H1 (cell line): ENCODE data around the gene ATP11A. TPM values are rescaled to one million over a fixed set of nuclear protein-coding genes. Genes with fewer than 3 reads are reported as not detected.
A peak's percentile ranks its signal among the peaks of the same experiment; 100 is the strongest.

Experiments used
- CTCF ChIA-PET: fragments of 300-600 bp; sonication (Branson Sonifier 250); formaldehyde crosslinking; loops from one replicate; lab custom pipeline; 2021; ENCODE audit not compliant: partially characterized antibody; lab: Charles Lee
- POLR2A ChIA-PET: fragments of 300-600 bp; sonication (Branson Sonifier 250); formaldehyde crosslinking; loops from one replicate; lab custom pipeline; 2021; ENCODE audit warnings: inconsistent platforms; ENCODE audit not compliant: partially characterized antibody; lab: Charles Lee
- DNase-seq, 2 experiments: peaks; one replicate each; pipeline versions ENCODE4 v3.0.0 to v3.0.0-alpha.2; 2010 to 2022; ENCODE audit warnings: low spot score in 2 of 2, low read depth in 1 of 2, mixed read lengths in 1 of 2
- FAIRE-seq: peaks from 2 replicates; lab custom pipeline; 2011; peaks lifted over from hg19 to GRCh38; lab: Jason Lieb, UNC
- H2AFZ ChIP-seq: 2 replicates; pipeline ENCODE4 v1.8.1; 2012; ENCODE audit warnings: low read length, inconsistent platforms
- H2AK5ac ChIP-seq: 2 replicates; pipeline ENCODE4 v1.6.1; 2013; ENCODE audit warnings: low read depth, low read length
- H2BK120ac ChIP-seq: replicated peaks from 2 replicates; pipeline ENCODE3; 2013; ENCODE audit warnings: low read depth, low read length, inconsistent platforms
- H2BK12ac ChIP-seq: 2 replicates; pipeline ENCODE4 v1.6.1; 2013; ENCODE audit warnings: low read depth, low read length
- H2BK15ac ChIP-seq: 2 replicates; pipeline ENCODE4 v1.6.1; 2013; ENCODE audit warnings: low read length
- H2BK20ac ChIP-seq: 2 replicates; pipeline ENCODE4 v1.6.1; 2013; ENCODE audit warnings: low read length
- H2BK5ac ChIP-seq: 2 replicates; pipeline ENCODE4 v1.6.1; 2013; ENCODE audit warnings: low read depth, low read length
- H3K14ac ChIP-seq: 2 replicates; pipeline ENCODE4 v1.6.1; 2013; ENCODE audit warnings: inconsistent platforms; ENCODE audit not compliant: insufficient read length
- H3K18ac ChIP-seq: 2 replicates; pipeline ENCODE4 v1.6.1; 2013; ENCODE audit warnings: low read length; ENCODE audit errors: extremely low read depth
- H3K23ac ChIP-seq: 2 replicates; pipeline ENCODE4 v1.6.1; 2013; ENCODE audit warnings: inconsistent platforms; ENCODE audit not compliant: insufficient read length
- H3K23me2 ChIP-seq: 2 replicates; pipeline ENCODE4 v1.6.1; 2013; ENCODE audit warnings: low read depth, low read length
- H3K27ac ChIP-seq: 2 replicates; pipeline ENCODE4 v1.6.1; 2011; ENCODE audit warnings: low read depth, low read length, inconsistent platforms
- H3K27me3 ChIP-seq, 4 experiments: replicated peaks in 1 of 4; 1 replicate in 1 of 4; 2 replicates in 3 of 4; pipeline versions ENCODE4 v1.6.1 to v1.8.1; 2011 to 2013; ENCODE audit warnings: low read length in 3 of 4, mild to moderate bottlenecking in 3 of 4, inconsistent platforms in 2 of 4, mixed read lengths in 2 of 4, moderate library complexity in 1 of 4; ENCODE audit not compliant: control insufficient read depth in 3 of 4, insufficient read depth in 3 of 4; ENCODE audit errors: extremely low read depth in 1 of 4
- H3K36me3 ChIP-seq, 4 experiments: 2 replicates each; pipeline versions ENCODE4 v1.6.1 to v1.8.1; 2011 to 2013; ENCODE audit warnings: mild to moderate bottlenecking in 4 of 4, low read length in 3 of 4, moderate library complexity in 2 of 4, control low read depth in 1 of 4, inconsistent platforms in 1 of 4; ENCODE audit not compliant: insufficient read depth in 4 of 4, control insufficient read depth in 2 of 4
- H3K4ac ChIP-seq: replicated peaks from 2 replicates; pipeline ENCODE3; 2013; ENCODE audit warnings: low read length, low read depth, mixed read lengths, inconsistent platforms; ENCODE audit not compliant: insufficient read length
- H3K4me1 ChIP-seq, 4 experiments: replicated peaks in 1 of 4; 1 replicate in 1 of 4; 2 replicates in 3 of 4; pipeline versions ENCODE4 v1.6.1 to v1.8.1; 2011 to 2013; ENCODE audit warnings: low read length in 3 of 4, inconsistent platforms in 2 of 4, mixed read lengths in 1 of 4; ENCODE audit not compliant: insufficient read depth in 4 of 4, control insufficient read depth in 3 of 4
- H3K4me2 ChIP-seq, 2 experiments: 2 replicates each; pipeline versions ENCODE4 v1.6.1 to v1.8.1; 2011 to 2013; ENCODE audit warnings: low read depth in 2 of 2, low read length in 2 of 2, control low read depth in 1 of 2, inconsistent platforms in 1 of 2, mild to moderate bottlenecking in 1 of 2; ENCODE audit not compliant: insufficient read depth in 1 of 2
- H3K4me3 ChIP-seq, 4 experiments: fragments of 200-600, 300-600 bp in 1 of 4; sonication (generic), shearing (Covaris generic), sonication (Bioruptor Twin) in 1 of 4; 2 replicates each; pipeline versions ENCODE4 v1.5.1 to v1.8.1; 2011 to 2016; ENCODE audit warnings: low read length in 4 of 4, low read depth in 3 of 4, control low read depth in 2 of 4, inconsistent platforms in 2 of 4, mild to moderate bottlenecking in 2 of 4, mixed read lengths in 1 of 4, moderate library complexity in 1 of 4; ENCODE audit not compliant: insufficient read depth in 2 of 4; ENCODE audit errors: extremely low read depth in 1 of 4
- H3K56ac ChIP-seq: replicated peaks from 2 replicates; pipeline ENCODE3; 2013; ENCODE audit warnings: low read depth, mild to moderate bottlenecking, mixed read lengths, low read length, inconsistent platforms; ENCODE audit not compliant: insufficient read length
- H3K79me1 ChIP-seq: 2 replicates; pipeline ENCODE4 v1.6.1; 2013; ENCODE audit warnings: low read depth, low read length, control low read depth
- H3K79me2 ChIP-seq, 2 experiments: 2 replicates each; pipeline versions ENCODE4 v1.6.1 to v1.8.1; 2012 to 2013; ENCODE audit warnings: low read length in 2 of 2, mild to moderate bottlenecking in 2 of 2, inconsistent platforms in 1 of 2; ENCODE audit not compliant: insufficient read depth in 2 of 2, control insufficient read depth in 1 of 2
- H3K9ac ChIP-seq, 4 experiments: replicated peaks in 1 of 4; 1 replicate in 1 of 4; 2 replicates in 3 of 4; pipeline versions ENCODE4 v1.6.1 to v1.8.1; 2011 to 2013; ENCODE audit warnings: low read depth in 3 of 4, low read length in 3 of 4, control low read depth in 2 of 4, mild to moderate bottlenecking in 2 of 4, moderate library complexity in 2 of 4, inconsistent platforms in 1 of 4; ENCODE audit errors: extremely low read depth in 1 of 4
- H3K9me3 ChIP-seq, 2 experiments: 2 replicates each; pipeline versions ENCODE4 v1.6.1 to v1.8.1; 2012 to 2013; ENCODE audit warnings: mild to moderate bottlenecking in 2 of 2, moderate library complexity in 2 of 2, control low read depth in 1 of 2, inconsistent platforms in 1 of 2, low read depth in 1 of 2, low read length in 1 of 2, mixed read lengths in 1 of 2; ENCODE audit not compliant: insufficient read depth in 2 of 2
- H4K20me1 ChIP-seq, 2 experiments: replicated peaks in 1 of 2; 2 replicates each; pipeline versions ENCODE3 to v1.8.1; 2011 to 2013; ENCODE audit warnings: inconsistent platforms in 2 of 2, low read length in 2 of 2, mild to moderate bottlenecking in 1 of 2; ENCODE audit not compliant: insufficient read depth in 2 of 2, control insufficient read depth in 1 of 2
- H4K5ac ChIP-seq: 2 replicates; pipeline ENCODE4 v1.6.1; 2013; ENCODE audit warnings: low read length, low read depth, mixed read lengths, inconsistent platforms; ENCODE audit not compliant: insufficient read length
- H4K8ac ChIP-seq: 2 replicates; pipeline ENCODE4 v1.8.0; 2013; ENCODE audit warnings: mild to moderate bottlenecking, moderate library complexity, low read length, inconsistent platforms; ENCODE audit not compliant: insufficient read depth; ENCODE audit errors: extremely low read depth
- H4K91ac ChIP-seq: replicated peaks from 2 replicates; pipeline ENCODE3; 2013; ENCODE audit warnings: low read length, mixed read lengths, inconsistent platforms; ENCODE audit not compliant: insufficient read length
- JUND ChIP-seq: IDR thresholded peaks from 2 replicates; pipeline ENCODE4 v1.6.1; 2011; ENCODE audit warnings: mild to moderate bottlenecking, improper control_type of control experiment, low read length
- WGBS, 2 experiments: shearing (Covaris generic) in 1 of 2; methylation state at CpG; one replicate each; pipeline versions ENCODE4 v1.1.6 to v1.1.7; 2013 to 2015; ENCODE audit warnings: low lambda C conversion rate in 2 of 2, mixed read lengths in 2 of 2, inconsistent platforms in 1 of 2, low coverage in 1 of 2, missing lambda C conversion rate in 1 of 2; ENCODE audit not compliant: insufficient replicate concordance in 2 of 2, insufficient coverage in 1 of 2, insufficient read length in 1 of 2; ENCODE audit errors: extremely low coverage in 1 of 2, missing lambda C conversion rate in 1 of 2; 5-methylcytosine and 5-hydroxymethylcytosine counted together
- polyA plus RNA-seq, 7 experiments: library from polyadenylated mRNA; depleted of rRNA in 3 of 7; stranded (reverse) in 5 of 7; unstranded in 2 of 7; fragments of >200 nt in 5 of 7; fragments of 200-250 nt in 2 of 7; gene quantifications; 1 replicate in 5 of 7; 2 replicates in 1 of 7; 4 replicates in 1 of 7; pipeline versions ENCODE4 v1.2.1 to v1.2.3, GENCODE V29; 2011 to 2013; ENCODE audit warnings: missing spikeins in 2 of 7, mixed read lengths in 2 of 7
- total RNA-seq: library from RNA; stranded (reverse); fragmentation: NEBNext Ultra II Directional; extraction: Animal tissue kit (Norgen Biotek cat#: 25700); gene quantifications from 2 replicates; pipeline ENCODE4 v1.2.1, GENCODE V29; 2021

The ATP11A gene
- total and polyA plus RNA-seq, 2 of the 8 experiments (the other 6 are each of a cell fraction or from before 2014, with no cell fraction given) = 28.8 to 72.9 TPM

GRCh38 chr13:112720814-112721197 lies 31.0 kb downstream of the ATP11A start:
- H3K23me2 ChIP-seq = no peaks in the 10 kb centered on the region; the same call in 1 of the 2 replicates
- H3K9ac ChIP-seq = no peak overlapping the region
- H3K79me1 ChIP-seq = peaks cover 17% of the 10 kb centered on the region
- no peak overlapping the region for H2AFZ ChIP-seq
- H2AK5ac ChIP-seq = no peak overlapping the region
- DNase-seq (no peak), FAIRE-seq (no peak)
- H4K8ac ChIP-seq = peak overlapping the region; percentile 68
- no peak overlapping the region for H2BK5ac ChIP-seq
- H4K91ac ChIP-seq = peak overlapping the region; percentile 31
- no peak overlapping the region for H3K23ac ChIP-seq
- H3K36me3 ChIP-seq = no peaks in the 10 kb centered on the region
- H3K4me1 ChIP-seq = peaks cover 3 to 30% (median 15%) of the 10 kb centered on the region in 4 experiments
- no peak overlapping the region for H3K4me3 ChIP-seq
- POLR2A ChIA-PET = interaction anchor here (1.4 kb wide), 1 partner anchor 15 kb away, joined by 4 read pairs; no protein-coding TSS in a partner anchor
- no peak overlapping the region for H3K4ac ChIP-seq
- H3K79me2 ChIP-seq = peaks cover 0 to 78% of the 10 kb centered on the region in 2 experiments; a peak in 2 of 4 replicates
- peaks cover 0 to 2% of the 10 kb centered on the region in 2 experiments; a peak in 1 of 4 replicates for H3K9me3 ChIP-seq
- H2BK12ac ChIP-seq = 0 out of 2 replicates have a peak overlapping the region, but pooled peaks have one; percentile 40
- H3K27me3 ChIP-seq = no peaks in the 10 kb centered on the region
- H3K18ac ChIP-seq = 0 out of 2 replicates have a peak overlapping the region, but pooled peaks have one; percentile 11
- no peak overlapping the region for H4K5ac ChIP-seq
- H4K20me1 ChIP-seq = peaks cover 0 to 2% of the 10 kb centered on the region in 2 experiments
- no peak overlapping the region for H2BK15ac ChIP-seq
- H3K4me2 ChIP-seq = no peak overlapping the region
- no peak overlapping the region for H3K56ac ChIP-seq
- CTCF ChIA-PET = no interaction called here
- no peak overlapping the region for H3K14ac ChIP-seq
- no peak overlapping the region for H2BK20ac ChIP-seq
- H2BK120ac ChIP-seq = no peak overlapping the region
- WGBS, 2 experiments = 92% methylated on average over 10 of the region's 10 CpGs; no CpG with 5 or more reads in 1 of the 2 experiments
- no peak overlapping the region for H3K27ac ChIP-seq
- TF ChIP-seq JUND = no peak
